ENCODE results near the gene ATXN2L. TPM values are rescaled to one million over a fixed set of nuclear protein-coding genes. Genes with fewer than 3 reads are reported as not detected.
"Not testable (repeated sequence)": the region's sequence is repeated elsewhere in the genome, so short reads cannot be mapped to it uniquely, and the experiment has no call there.

Gene ATXN2L
- total and polyA plus RNA-seq, 2 donors, result 22.6 to 83.6 TPM

- DNase-seq (ENCODE audit: low read depth in 6 of 9, low spot score in 9 of 9), result no peak
- H3K27ac ChIP-seq (ENCODE audit: low read depth in 1 of 2, low read length in 1 of 2), result peak overlapping the region in 1 of 2 donors; percentile 25
- H3K4me3 ChIP-seq (ENCODE audit: low read length in 2 of 2), result peak overlapping the region; percentile 68 to 78
- WGBS, result 7% methylated on average over 27 of the region's 27 CpGs
- H3K9me3 ChIP-seq (ENCODE audit: control insufficient read depth in 2 of 2, insufficient read depth in 1 of 2, low read length in 1 of 2), result peaks cover 0 to 8% of the 10 kb centered on the region in 2 donors
- H3K27me3 ChIP-seq (ENCODE audit: control insufficient read depth in 2 of 2, insufficient read depth in 1 of 2, low read length in 1 of 2), result peaks cover 0 to 12% of the 10 kb centered on the region in 2 donors
- H3K36me3 ChIP-seq (ENCODE audit: control insufficient read depth in 2 of 2, insufficient read depth in 2 of 2, low read length in 1 of 2), result peaks cover 5 to 8% of the 10 kb centered on the region in 2 donors
- H3K4me1 ChIP-seq (ENCODE audit: control insufficient read depth in 2 of 2, insufficient read depth in 2 of 2, low read length in 2 of 2), result peaks cover 11 to 46% of the 10 kb centered on the region in 2 donors
Measured at GRCh38 chr16:28879261-28879840, 56.6 kb downstream of the ATXN2L start.

- H3K4me3 ChIP-seq (ENCODE audit: low read length in 2 of 2), result peak overlapping the region; percentile 68 to 78
- peak overlapping the region in 1 of 2 donors; percentile 25 for H3K27ac ChIP-seq (ENCODE audit: low read depth in 1 of 2, low read length in 1 of 2)
- H3K4me1 ChIP-seq (ENCODE audit: control insufficient read depth in 2 of 2, insufficient read depth in 2 of 2, low read length in 2 of 2), result peaks cover 11 to 46% of the 10 kb centered on the region in 2 donors
- H3K9me3 ChIP-seq (ENCODE audit: control insufficient read depth in 2 of 2, insufficient read depth in 1 of 2, low read length in 1 of 2), result peaks cover 0 to 8% of the 10 kb centered on the region in 2 donors
- 2% methylated on average over 66 of the region's 66 CpGs for WGBS
- H3K36me3 ChIP-seq (ENCODE audit: control insufficient read depth in 2 of 2, insufficient read depth in 2 of 2, low read length in 1 of 2), result peaks cover under 1 to 6% of the 10 kb centered on the region in 2 donors
- peaks cover 0 to 12% of the 10 kb centered on the region in 2 donors for H3K27me3 ChIP-seq (ENCODE audit: control insufficient read depth in 2 of 2, insufficient read depth in 1 of 2, low read length in 1 of 2)
- DNase-seq (ENCODE audit: low read depth in 6 of 9, low spot score in 9 of 9), result peak; percentile 56 to 92 (median 77)
Measured at GRCh38 chr16:28879841-28880588, 57.2 kb downstream of the ATXN2L start.

- no peak for DNase-seq (ENCODE audit: low read depth in 6 of 9, low spot score in 9 of 9)
Measured at GRCh38 chr16:28880589-28880915, 57.8 kb downstream of the ATXN2L start.

GRCh38 chr16:28880955-28881354, 58.2 kb downstream of the ATXN2L start:
- Histone ChIP-seq H3K9me3 (ENCODE audit: control insufficient read depth in 2 of 2, insufficient read depth in 1 of 2, low read length in 1 of 2) (peaks cover 0 to 8% of the 10 kb centered on the region in 2 donors), H3K4me3 (ENCODE audit: low read length in 2 of 2) (no peak overlapping the region), H3K27me3 (ENCODE audit: control insufficient read depth in 2 of 2, insufficient read depth in 1 of 2, low read length in 1 of 2) (peaks cover 0 to 12% of the 10 kb centered on the region in 2 donors), H3K36me3 (ENCODE audit: control insufficient read depth in 2 of 2, insufficient read depth in 2 of 2, low read length in 1 of 2) (no peaks in the 10 kb centered on the region), H3K27ac (ENCODE audit: low read depth in 1 of 2, low read length in 1 of 2) (no peak overlapping the region), H3K4me1 (ENCODE audit: control insufficient read depth in 2 of 2, insufficient read depth in 2 of 2, low read length in 2 of 2) (peaks cover 11 to 46% of the 10 kb centered on the region in 2 donors)
- DNase-seq (ENCODE audit: low read depth in 6 of 9, low spot score in 9 of 9), result no peak
- WGBS, result 82% methylated on average over 4 of the region's 4 CpGs

More at GRCh38 chr16:28880589-28880915, 57.8 kb downstream of the ATXN2L start:
- 45% methylated on average over 11 of the region's 11 CpGs for WGBS
- H3K9me3 ChIP-seq (ENCODE audit: control insufficient read depth in 2 of 2, insufficient read depth in 1 of 2, low read length in 1 of 2), result peaks cover 0 to 8% of the 10 kb centered on the region in 2 donors
- peaks cover 0 to 12% of the 10 kb centered on the region in 2 donors for H3K27me3 ChIP-seq (ENCODE audit: control insufficient read depth in 2 of 2, insufficient read depth in 1 of 2, low read length in 1 of 2)
- H3K27ac ChIP-seq (ENCODE audit: low read depth in 1 of 2, low read length in 1 of 2), result no peak overlapping the region
- peaks cover 0 to 2% of the 10 kb centered on the region in 2 donors for H3K36me3 ChIP-seq (ENCODE audit: control insufficient read depth in 2 of 2, insufficient read depth in 2 of 2, low read length in 1 of 2)
- H3K4me3 ChIP-seq (ENCODE audit: low read length in 2 of 2), result peak overlapping the region; percentile 68 to 78
- peaks cover 11 to 46% of the 10 kb centered on the region in 2 donors for H3K4me1 ChIP-seq (ENCODE audit: control insufficient read depth in 2 of 2, insufficient read depth in 2 of 2, low read length in 2 of 2)

GRCh38 chr16:28881565-28881964, 58.8 kb downstream of the ATXN2L start:
- not testable (repeated sequence) for H3K36me3 ChIP-seq (ENCODE audit: control insufficient read depth in 2 of 2, insufficient read depth in 2 of 2, low read length in 1 of 2); H3K27ac ChIP-seq (ENCODE audit: low read depth in 1 of 2, low read length in 1 of 2); DNase-seq (ENCODE audit: low read depth in 6 of 9, low spot score in 9 of 9); H3K9me3 ChIP-seq (ENCODE audit: control insufficient read depth in 2 of 2, insufficient read depth in 1 of 2, low read length in 1 of 2); H3K4me3 ChIP-seq (ENCODE audit: low read length in 2 of 2)
- WGBS, result 88% methylated on average over 4 of the region's 4 CpGs
- peaks cover 11 to 45% of the 10 kb centered on the region in 2 donors for H3K4me1 ChIP-seq (ENCODE audit: control insufficient read depth in 2 of 2, insufficient read depth in 2 of 2, low read length in 2 of 2)
- peaks cover 0 to 12% of the 10 kb centered on the region in 2 donors for H3K27me3 ChIP-seq (ENCODE audit: control insufficient read depth in 2 of 2, insufficient read depth in 1 of 2, low read length in 1 of 2)

GRCh38 chr16:28882551-28883160, 59.9 kb downstream of the ATXN2L start:
- Histone ChIP-seq H3K36me3 (ENCODE audit: control insufficient read depth in 2 of 2, insufficient read depth in 2 of 2, low read length in 1 of 2) (no peaks in the 10 kb centered on the region), H3K27me3 (ENCODE audit: control insufficient read depth in 2 of 2, insufficient read depth in 1 of 2, low read length in 1 of 2) (peaks cover 0 to 12% of the 10 kb centered on the region in 2 donors), H3K27ac (ENCODE audit: low read depth in 1 of 2, low read length in 1 of 2) (no peak overlapping the region), H3K4me3 (ENCODE audit: low read length in 2 of 2) (no peak overlapping the region), H3K4me1 (ENCODE audit: control insufficient read depth in 2 of 2, insufficient read depth in 2 of 2, low read length in 2 of 2) (peaks cover 11 to 34% of the 10 kb centered on the region in 2 donors), H3K9me3 (ENCODE audit: control insufficient read depth in 2 of 2, insufficient read depth in 1 of 2, low read length in 1 of 2) (peaks cover 0 to 8% of the 10 kb centered on the region in 2 donors)
- WGBS, result 87% methylated on average over 24 of the region's 24 CpGs
- no peak for DNase-seq (ENCODE audit: low read depth in 6 of 9, low spot score in 9 of 9)

- DNase-seq (ENCODE audit: low read depth in 6 of 9, low spot score in 9 of 9), result no peak
Measured at GRCh38 chr16:28883221-28883996, 60.6 kb downstream of the ATXN2L start.

GRCh38 chr16:28884045-28884444, 61.2 kb downstream of the ATXN2L start:
- H3K36me3 ChIP-seq (ENCODE audit: control insufficient read depth in 2 of 2, insufficient read depth in 2 of 2, low read length in 1 of 2), result peaks cover 0 to 5% of the 10 kb centered on the region in 2 donors
- peaks cover 0 to 8% of the 10 kb centered on the region in 2 donors for H3K9me3 ChIP-seq (ENCODE audit: control insufficient read depth in 2 of 2, insufficient read depth in 1 of 2, low read length in 1 of 2)
- no peak overlapping the region for H3K4me3 ChIP-seq (ENCODE audit: low read length in 2 of 2)
- no peak overlapping the region for H3K27ac ChIP-seq (ENCODE audit: low read depth in 1 of 2, low read length in 1 of 2)
- peaks cover 0 to 12% of the 10 kb centered on the region in 2 donors for H3K27me3 ChIP-seq (ENCODE audit: control insufficient read depth in 2 of 2, insufficient read depth in 1 of 2, low read length in 1 of 2)
- WGBS, result over 99% methylated on average over 6 of the region's 6 CpGs
- H3K4me1 ChIP-seq (ENCODE audit: control insufficient read depth in 2 of 2, insufficient read depth in 2 of 2, low read length in 2 of 2), result peaks cover 9 to 26% of the 10 kb centered on the region in 2 donors
- DNase-seq (ENCODE audit: low read depth in 6 of 9, low spot score in 9 of 9), result no peak

More at GRCh38 chr16:28883221-28883996, 60.6 kb downstream of the ATXN2L start:
- Histone ChIP-seq H3K27me3 (ENCODE audit: control insufficient read depth in 2 of 2, insufficient read depth in 1 of 2, low read length in 1 of 2) (peaks cover 0 to 12% of the 10 kb centered on the region in 2 donors), H3K4me1 (ENCODE audit: control insufficient read depth in 2 of 2, insufficient read depth in 2 of 2, low read length in 2 of 2) (peaks cover 11 to 32% of the 10 kb centered on the region in 2 donors), H3K9me3 (ENCODE audit: control insufficient read depth in 2 of 2, insufficient read depth in 1 of 2, low read length in 1 of 2) (peaks cover 0 to 8% of the 10 kb centered on the region in 2 donors), H3K4me3 (ENCODE audit: low read length in 2 of 2) (no peak overlapping the region), H3K36me3 (ENCODE audit: control insufficient read depth in 2 of 2, insufficient read depth in 2 of 2, low read length in 1 of 2) (no peaks in the 10 kb centered on the region), H3K27ac (ENCODE audit: low read depth in 1 of 2, low read length in 1 of 2) (no peak overlapping the region)
- 93% methylated on average over 25 of the region's 25 CpGs for WGBS
